Measurements from ENCODE around the gene TREH. TPM values are rescaled to one million over a fixed set of nuclear protein-coding genes. Genes with fewer than 3 reads are reported as not detected.

The TREH gene
- total RNA-seq, 1 donor from 2014 or later = not detected

- DNase-seq = no peak
- intact Hi-C loops (cut with micrococcal nuclease) = no loop called here
- Histone ChIP-seq H3K9me3 (replicated peaks) (no peaks in the 10 kb centered on the region), H3K4me1 (peaks cover 15% of the 10 kb centered on the region), H3K27me3 (ENCODE audit: low read depth) (no peaks in the 10 kb centered on the region), H3K27ac (replicated peaks) (no peak overlapping the region), H3K36me3 (peaks cover 98% of the 10 kb centered on the region), H3K4me3 (no peak overlapping the region)
- TF ChIP-seq CTCF (IDR thresholded peaks at IDR 0.05; ENCODE audit: borderline replicate concordance) = no peak
These were observed 29.5 kb downstream of the TREH start for GRCh38 chr11:118649941-118650340.

- H3K36me3 ChIP-seq = peaks cover 98% of the 10 kb centered on the region
- peaks cover 25% of the 10 kb centered on the region for H3K4me1 ChIP-seq
- intact Hi-C loops (cut with micrococcal nuclease) = no loop called here
- H3K27me3 ChIP-seq (ENCODE audit: low read depth) = no peaks in the 10 kb centered on the region
- no peak for DNase-seq
- no peaks in the 10 kb centered on the region for H3K9me3 ChIP-seq (replicated peaks)
- no peak overlapping the region for H3K4me3 ChIP-seq
- no peak for TF ChIP-seq CTCF (IDR thresholded peaks at IDR 0.05; ENCODE audit: borderline replicate concordance)
- H3K27ac ChIP-seq (replicated peaks) = no peak overlapping the region
These were observed 31.2 kb downstream of the TREH start for GRCh38 chr11:118648291-118648690.

- H3K4me1 ChIP-seq = peaks cover 44% of the 10 kb centered on the region
- H3K27me3 ChIP-seq (ENCODE audit: low read depth) = no peaks in the 10 kb centered on the region
- no peak overlapping the region for H3K4me3 ChIP-seq
- no peak for TF ChIP-seq CTCF (IDR thresholded peaks at IDR 0.05; ENCODE audit: borderline replicate concordance)
- peaks cover 98% of the 10 kb centered on the region for H3K36me3 ChIP-seq
- no peak overlapping the region for H3K27ac ChIP-seq (replicated peaks)
- intact Hi-C loops (cut with micrococcal nuclease) = no loop called here
- no peak for DNase-seq
- no peaks in the 10 kb centered on the region for H3K9me3 ChIP-seq (replicated peaks)
These were observed 33.1 kb downstream of the TREH start for GRCh38 chr11:118646393-118646792.

- no peak overlapping the region for H3K27ac ChIP-seq (replicated peaks)
- no peak for TF ChIP-seq CTCF (IDR thresholded peaks at IDR 0.05; ENCODE audit: borderline replicate concordance)
- intact Hi-C loops (cut with micrococcal nuclease) = no loop called here
- no peaks in the 10 kb centered on the region for H3K27me3 ChIP-seq (ENCODE audit: low read depth)
- H3K9me3 ChIP-seq (replicated peaks) = no peaks in the 10 kb centered on the region
- no peak overlapping the region for H3K4me3 ChIP-seq
- no peak for DNase-seq
- peaks cover 97% of the 10 kb centered on the region for H3K36me3 ChIP-seq
- H3K4me1 ChIP-seq = peaks cover 56% of the 10 kb centered on the region
These were observed 34.3 kb downstream of the TREH start for GRCh38 chr11:118645066-118645715.

GRCh38 chr11:118644496-118644895 is 35.0 kb downstream of the TREH start:
- TF ChIP-seq CTCF (IDR thresholded peaks at IDR 0.05; ENCODE audit: borderline replicate concordance) = no peak
- no peak overlapping the region for H3K4me3 ChIP-seq
- no peak overlapping the region for H3K27ac ChIP-seq (replicated peaks)
- intact Hi-C loops (cut with micrococcal nuclease) = no loop called here
- no peak for DNase-seq
- H3K4me1 ChIP-seq = peaks cover 63% of the 10 kb centered on the region
- H3K27me3 ChIP-seq (ENCODE audit: low read depth) = no peaks in the 10 kb centered on the region
- no peaks in the 10 kb centered on the region for H3K9me3 ChIP-seq (replicated peaks)
- peaks cover 97% of the 10 kb centered on the region for H3K36me3 ChIP-seq

Data from left ventricle myocardium inferior (tissue), 1 donor.